ENCODE results near the gene CMKLR1.

The CMKLR1 gene

GRCh38 chr12:108337235-108338223, 1.6 kb downstream of the CMKLR1 start:
- peak; percentile 76 for DNase-seq (ENCODE audit: low spot score)

GRCh38 chr12:108335349-108336119, 3.6 kb downstream of the CMKLR1 start:
- DNase-seq (ENCODE audit: low spot score), result no peak

DNA sequence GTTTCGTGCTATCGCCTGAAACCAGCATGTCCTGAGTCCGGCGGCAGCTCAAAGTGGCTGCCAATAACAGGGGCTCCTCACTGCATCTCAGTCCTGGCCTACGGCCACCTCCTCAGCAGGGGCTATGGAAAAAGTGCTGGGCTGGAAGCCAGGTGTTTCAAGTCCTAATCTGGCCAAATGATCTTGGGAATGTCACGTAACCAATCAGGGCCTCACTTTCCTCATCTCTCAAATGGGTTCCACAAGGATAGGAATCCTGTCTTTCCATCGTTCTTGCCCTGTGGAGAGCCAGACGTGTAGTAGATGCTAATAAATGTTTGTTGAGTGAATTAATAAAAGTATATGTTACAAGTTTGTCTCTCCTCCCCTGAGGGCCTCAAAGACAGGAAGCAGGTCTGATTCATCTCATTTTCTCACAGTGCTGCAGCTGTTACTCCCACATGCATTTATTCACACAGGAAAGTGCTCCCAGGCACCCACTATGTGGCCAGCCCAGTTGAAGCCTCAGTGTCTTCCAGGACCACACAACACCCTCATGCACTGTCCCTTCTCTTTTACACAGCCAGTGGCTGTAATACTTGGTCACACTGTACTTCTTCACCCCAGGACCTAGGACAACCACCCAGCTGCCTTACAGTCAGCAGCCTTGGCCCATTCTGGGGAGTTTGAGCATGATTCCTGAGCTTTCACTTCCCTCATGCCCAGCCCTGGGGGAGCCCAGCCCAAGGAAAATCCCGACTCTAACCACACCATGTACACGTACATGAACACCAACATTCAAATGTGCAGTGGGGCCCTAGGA, 5.0 kb downstream of the CMKLR1 start:
- DNase-seq (ENCODE audit: low spot score), result no peak

GRCh38 chr12:108332791-108333382, 6.2 kb downstream of the CMKLR1 start:
- DNase-seq (ENCODE audit: low spot score), result no peak

GRCh38 chr12:108328420-108328819, 10.7 kb downstream of the CMKLR1 start:
- no peak for DNase-seq (ENCODE audit: low spot score)

- DNase-seq (ENCODE audit: low spot score), result no peak
These were observed 11.3 kb downstream of the CMKLR1 start for GRCh38 chr12:108327621-108328344.

DNA sequence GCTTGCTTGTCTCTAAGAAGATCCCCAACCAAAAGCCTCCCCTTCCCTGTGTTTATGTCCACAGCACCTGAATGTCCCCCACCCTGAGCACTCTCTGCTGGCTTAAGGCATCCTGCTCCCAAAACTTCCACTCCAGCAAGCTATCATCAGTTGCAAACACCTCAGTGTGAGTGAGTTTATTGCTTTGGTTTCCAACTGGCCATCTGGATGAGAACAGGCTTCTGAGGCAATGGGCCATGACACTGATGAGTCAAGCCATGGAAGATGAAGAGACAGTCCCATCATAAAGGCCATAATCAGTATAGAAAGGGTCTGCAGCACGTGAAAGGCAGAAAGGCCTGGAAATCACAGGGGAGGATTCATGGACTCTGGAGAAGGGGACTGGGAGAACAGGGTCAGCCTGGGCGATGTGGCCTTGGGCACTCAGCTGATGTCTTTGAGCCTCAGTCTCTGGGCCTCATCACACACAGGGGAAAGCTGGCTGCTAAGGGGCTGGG, 12.8 kb downstream of the CMKLR1 start:
- DNase-seq (ENCODE audit: low spot score), result no peak

- DNase-seq (ENCODE audit: low spot score), result no peak
These were observed 13.6 kb downstream of the CMKLR1 start for GRCh38 chr12:108325549-108325948.

DNA sequence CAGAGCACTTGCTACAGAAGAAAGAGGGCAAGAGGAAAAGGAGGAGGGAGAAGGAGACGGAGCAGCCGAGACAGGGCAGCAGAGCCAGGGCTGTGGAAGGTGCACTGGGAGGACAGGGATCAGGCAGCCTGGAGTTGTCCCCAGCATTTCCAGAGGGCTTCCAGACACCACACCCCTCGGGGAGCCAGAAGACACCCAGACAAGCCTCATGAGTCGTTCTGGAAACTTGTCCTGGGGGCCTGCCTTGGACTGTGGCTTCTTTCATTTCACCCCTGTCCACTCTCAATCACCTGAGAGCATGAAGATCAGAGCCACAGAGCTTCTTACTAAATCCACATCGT, 14.1 kb downstream of the CMKLR1 start:
- DNase-seq (ENCODE audit: low spot score), result no peak

DNA sequence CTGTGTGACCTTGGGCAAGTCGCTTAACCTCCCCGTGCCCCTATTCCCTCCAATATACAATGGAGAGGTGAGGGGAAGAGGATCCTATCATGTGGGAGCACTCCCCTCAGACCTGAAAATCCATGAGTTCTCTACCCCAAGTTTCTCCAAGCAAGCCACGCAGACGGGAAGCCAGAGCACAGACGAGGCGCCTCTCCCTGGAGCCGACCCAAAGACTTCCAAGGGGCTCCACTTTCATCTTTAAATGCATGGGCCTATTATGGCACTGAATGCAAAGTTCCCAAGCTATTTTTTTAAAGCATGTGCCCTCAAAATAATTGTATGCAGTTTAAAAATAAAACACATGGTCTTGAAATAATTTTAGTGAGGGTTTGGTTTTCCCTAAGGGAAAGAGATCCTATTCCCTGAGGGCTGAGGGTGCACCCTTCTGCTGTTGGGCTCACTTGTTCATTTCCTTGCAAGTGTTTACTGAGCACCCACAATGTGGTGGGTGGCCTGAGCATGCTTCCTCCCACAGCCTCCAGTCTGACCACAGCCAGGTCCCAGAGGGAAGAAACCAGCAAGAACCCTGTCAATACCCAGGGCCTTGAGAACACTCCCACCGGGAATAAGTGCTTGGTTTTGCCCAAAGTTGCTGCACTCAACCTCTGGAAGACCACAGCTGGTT, 14.6 kb downstream of the CMKLR1 start:
- DNase-seq (ENCODE audit: low spot score), result no peak

DNA sequence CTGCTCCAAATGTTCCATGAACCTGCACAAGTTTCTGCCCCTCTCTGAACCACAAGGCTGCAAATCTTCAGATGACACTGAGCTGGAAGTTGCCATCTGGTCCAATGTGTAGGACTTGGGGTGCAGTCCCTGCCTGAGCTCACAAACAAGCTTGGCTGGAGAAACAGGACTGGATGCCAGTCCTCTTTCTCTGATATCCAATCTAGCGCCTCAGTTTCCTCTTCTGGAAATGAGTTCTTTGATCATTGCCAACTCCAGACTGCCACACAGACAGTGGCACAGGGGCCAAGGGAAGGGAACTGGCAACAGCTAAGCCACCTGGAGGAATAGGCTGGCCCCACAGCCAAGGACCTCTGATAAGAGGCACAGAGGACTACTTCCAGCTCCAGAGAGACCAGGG, 15.5 kb downstream of the CMKLR1 start:
- no peak for DNase-seq (ENCODE audit: low spot score)

- DNase-seq (ENCODE audit: low spot score), result no peak
These were observed 16.1 kb downstream of the CMKLR1 start for GRCh38 chr12:108322998-108323397.

DNA sequence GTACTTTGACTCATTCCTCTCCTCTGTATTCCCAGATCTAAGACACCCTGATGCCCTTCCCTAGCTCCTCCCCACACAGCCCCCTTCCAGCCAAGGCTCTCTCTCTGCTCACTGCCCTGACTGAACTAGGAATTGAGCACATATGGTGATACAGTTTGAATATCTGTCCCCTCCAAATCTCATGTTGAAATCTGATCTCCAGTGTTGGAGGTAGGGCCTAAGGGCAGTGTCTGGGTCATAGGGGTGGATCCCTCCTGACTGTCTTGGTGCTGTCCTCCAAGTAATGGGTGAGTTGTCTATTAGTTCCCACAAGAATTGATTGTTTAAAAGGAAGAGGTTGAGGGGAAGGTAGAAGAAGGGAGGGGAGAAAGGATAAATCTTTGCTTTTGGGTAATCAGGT, 17.4 kb downstream of the CMKLR1 start:
- no peak for DNase-seq (ENCODE audit: low spot score)

- no peak for DNase-seq (ENCODE audit: low spot score)
These were observed 18.4 kb downstream of the CMKLR1 start for GRCh38 chr12:108320507-108321293.

DNA sequence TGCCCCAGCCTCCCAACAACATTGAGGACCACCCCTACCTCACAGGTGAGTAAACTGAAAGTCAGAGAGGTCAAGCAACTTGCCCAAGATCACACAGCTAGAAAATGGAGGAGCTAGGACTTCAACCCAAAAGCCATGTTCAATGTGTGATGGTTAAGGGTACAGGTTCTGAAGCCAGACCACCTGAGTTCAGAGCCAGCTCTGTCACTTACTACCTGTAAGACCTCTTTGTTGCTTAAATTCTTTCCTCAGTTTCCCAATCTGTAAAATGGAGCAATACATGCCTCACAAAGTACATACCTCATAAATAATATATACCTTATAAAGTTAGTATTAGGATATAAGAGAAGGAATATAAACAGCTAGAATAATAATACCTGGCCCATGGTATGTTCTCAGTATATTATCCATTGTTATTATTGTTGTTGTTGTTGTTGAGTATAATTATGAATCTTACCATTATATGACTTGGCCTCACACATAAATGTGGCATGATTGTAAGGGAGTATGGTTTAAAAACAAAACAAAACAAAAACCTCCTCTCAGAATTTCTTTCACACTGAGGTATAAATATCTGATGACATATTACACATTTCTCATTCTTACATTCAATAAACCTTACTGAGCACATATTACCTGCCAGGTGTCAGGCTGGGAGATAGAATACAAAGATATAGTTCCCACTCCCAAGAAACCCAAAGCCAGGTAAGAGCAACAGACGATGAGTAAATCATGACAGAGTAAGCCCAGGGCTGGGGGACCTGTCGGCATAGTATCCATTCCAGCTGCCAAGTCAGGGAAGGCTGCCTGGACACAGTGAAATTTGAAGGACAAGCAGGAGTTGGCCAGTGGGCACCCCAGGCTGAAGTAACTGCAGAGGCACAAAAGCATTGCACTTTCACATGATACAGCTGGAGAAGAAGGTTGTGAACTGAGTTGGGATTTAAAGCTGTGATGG, 19.6 kb downstream of the CMKLR1 start:
- DNase-seq (ENCODE audit: low spot score), result no peak

DNA sequence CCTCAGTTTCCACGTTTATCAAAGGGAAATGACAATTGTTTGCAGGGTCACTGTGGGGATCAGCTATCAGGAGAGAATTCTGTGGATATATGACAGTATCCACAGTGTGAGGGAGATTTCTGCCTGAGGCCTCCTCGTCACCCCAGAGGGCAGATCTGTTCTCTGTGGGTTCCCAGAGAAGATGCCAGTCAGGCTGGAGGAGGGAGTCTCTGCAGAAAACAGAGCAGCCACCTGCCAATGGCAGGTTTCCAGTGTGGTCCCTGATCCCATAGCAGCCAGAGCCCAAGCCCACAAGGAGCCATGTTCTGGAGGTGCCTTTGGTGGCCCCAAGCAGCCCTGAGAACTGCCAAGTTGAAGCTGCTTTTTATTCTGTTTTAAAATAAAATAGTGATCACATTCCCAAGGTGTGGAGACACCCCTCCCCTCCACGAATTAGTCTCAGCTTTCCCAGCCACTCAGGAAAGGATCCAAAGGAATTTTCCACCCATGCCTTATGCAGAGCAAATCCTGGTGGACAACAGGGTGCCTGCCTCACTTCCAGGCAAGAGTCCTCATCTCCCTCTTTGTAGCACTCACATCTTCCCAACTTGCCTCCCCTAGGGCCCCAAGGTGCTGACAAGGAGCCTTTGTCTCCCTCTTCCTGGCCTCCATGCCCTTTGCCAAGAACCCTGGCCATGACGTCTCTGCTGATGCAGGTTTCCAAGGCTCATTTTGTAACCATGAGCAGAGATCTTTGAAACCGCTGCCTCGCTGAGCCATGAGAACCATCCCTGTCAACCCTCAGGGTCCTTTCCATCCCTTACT, 20.4 kb downstream of the CMKLR1 start:
- DNase-seq (ENCODE audit: low spot score), result no peak
